HG02798 (cell line): ENCODE results near the gene PSMB1.
"Not testable (repeated sequence)": the region's sequence is repeated elsewhere in the genome, so short reads cannot be mapped to it uniquely, and the experiment has no call there.

Experiments
- ATAC-seq: cut with Tn5 transposase; IDR thresholded peaks from one replicate; pipeline ENCODE4 v1.9.1; 2021; ENCODE audit warnings: mild to moderate bottlenecking; ENCODE audit not compliant: unreplicated experiment, poor library complexity

The PSMB1 gene

GRCh38 chr6:170536671-170537070 lies 16.4 kb downstream of the PSMB1 start:
- no peak for ATAC-seq

GRCh38 chr6:170535004-170535403 lies 18.1 kb downstream of the PSMB1 start:
- no peak for ATAC-seq

DNA sequence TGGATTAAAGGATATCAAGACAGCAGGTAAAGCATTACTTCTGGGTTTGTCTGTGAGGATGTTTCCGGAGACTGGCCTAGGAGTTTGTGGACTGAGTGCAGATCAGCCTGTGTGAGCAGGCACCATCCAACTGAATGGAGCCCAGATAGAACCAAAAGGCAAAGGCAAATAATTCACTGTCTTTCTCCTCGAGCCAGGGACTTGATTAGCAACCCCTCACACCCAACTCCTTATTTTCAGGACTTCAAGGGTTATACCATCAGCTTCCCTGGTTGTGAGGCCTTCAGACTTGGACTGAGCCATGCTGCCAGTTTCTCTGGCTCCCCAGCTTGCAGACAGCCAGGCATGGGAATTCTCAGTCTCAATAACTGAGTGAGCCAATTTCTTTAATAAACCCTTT lies 19.3 kb downstream of the PSMB1 start:
- ATAC-seq = no peak

DNA sequence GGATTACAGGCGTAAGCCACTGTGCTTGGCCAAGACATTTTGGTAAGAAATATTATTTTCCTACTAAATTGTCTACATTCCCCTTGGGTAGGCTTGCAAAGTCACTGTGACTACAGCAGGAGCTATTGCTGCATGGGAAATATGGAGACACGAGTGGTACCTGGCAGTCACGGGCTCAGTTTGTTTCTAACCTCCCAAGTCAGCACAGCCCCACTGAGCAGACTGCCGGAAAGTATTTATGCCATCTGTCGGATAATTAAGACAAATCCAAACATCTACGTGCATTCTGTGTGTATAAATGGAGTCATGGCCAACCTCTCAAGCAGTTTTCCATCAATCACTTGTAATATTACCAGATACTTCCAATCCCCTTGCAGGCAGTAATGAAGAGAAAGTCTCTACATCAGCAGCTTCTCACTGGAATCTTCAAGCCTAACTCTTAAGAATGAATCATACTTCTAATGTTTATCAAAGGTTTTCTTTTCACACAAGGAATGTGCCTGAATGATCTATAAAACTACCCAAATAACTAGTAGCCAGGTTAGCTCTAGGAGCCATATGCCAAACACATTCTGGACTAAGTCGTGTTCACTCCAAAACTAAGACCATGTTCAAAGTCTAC lies 20.1 kb downstream of the PSMB1 start:
- ATAC-seq = no peak

DNA sequence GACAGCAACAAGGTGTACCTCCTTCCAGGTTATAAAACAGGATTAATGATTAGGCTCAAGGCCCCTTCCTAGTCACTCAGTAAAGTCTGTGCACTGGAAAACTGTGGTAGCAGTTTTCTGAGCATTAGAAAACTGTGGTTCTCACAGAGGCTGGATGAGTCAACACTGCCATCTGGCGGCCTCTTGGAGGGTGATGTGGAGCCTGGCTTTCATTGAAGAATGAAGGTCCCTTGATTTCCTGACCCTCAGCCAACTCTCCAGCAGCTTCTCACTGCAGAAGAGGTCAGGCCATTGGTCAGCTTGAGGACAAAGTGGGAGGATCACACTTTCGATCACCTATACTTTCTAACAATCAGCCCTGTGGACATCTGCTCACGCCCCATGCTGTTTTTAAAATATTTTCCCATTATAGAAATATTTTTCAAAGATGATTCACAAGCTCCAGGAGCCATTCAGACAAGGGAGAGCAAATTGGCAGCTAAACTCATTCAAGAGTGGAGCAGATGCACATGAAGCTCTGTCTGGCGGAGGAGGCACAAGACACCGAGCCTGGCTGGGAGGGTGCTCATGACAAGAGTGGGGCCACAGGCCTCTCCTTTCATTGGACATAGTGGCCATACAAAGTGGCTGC lies 23.2 kb downstream of the PSMB1 start:
- peak; percentile 78 for ATAC-seq

- not testable (repeated sequence) for ATAC-seq
Observed at GRCh38 chr6:170527995-170528394, 25.1 kb downstream of the PSMB1 start.

GRCh38 chr6:170525795-170526194 lies 27.3 kb downstream of the PSMB1 start:
- ATAC-seq = no peak

DNA sequence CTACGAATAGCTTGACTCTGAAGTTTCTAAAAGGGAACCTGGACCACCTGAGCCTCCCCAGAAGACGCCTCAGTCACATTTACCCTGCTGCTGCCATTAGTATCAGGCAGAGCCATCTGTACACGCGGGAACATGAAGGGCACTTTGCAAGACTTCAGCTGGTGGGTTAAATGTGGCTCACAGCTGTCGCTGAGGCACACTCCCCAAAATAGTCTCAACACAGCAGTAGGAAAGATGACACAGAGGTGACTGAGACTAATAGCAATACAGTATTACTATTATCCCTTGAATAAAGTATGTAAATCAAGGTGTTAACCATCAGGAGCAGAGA lies 29.0 kb downstream of the PSMB1 start:
- no peak for ATAC-seq

- no peak for ATAC-seq
Observed at GRCh38 chr6:170523256-170524171, 29.6 kb downstream of the PSMB1 start.

GRCh38 chr6:170522565-170523183 lies 30.4 kb downstream of the PSMB1 start:
- no peak for ATAC-seq

GRCh38 chr6:170516783-170517616 lies 36.1 kb downstream of the PSMB1 start:
- ATAC-seq = peak; percentile 93

DNA sequence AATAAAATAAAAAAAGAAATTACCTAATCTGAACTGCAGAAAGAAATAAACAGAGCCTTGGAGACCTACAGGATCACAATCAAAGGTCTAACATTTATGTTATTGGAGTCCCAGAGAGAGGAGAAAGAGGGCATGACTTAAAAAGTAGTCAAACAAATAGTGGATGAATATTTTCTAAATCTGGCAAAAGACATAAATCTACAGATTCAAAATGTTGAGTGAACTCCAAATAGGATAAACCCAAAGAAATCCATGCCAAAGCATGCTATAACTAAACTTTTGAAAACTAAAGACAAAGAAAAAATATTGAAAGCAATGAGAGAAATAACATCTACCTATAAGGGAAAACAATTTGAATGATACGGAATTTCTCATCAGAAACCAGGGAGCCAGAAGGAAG lies 38.2 kb downstream of the PSMB1 start:
- ATAC-seq = no peak

DNA sequence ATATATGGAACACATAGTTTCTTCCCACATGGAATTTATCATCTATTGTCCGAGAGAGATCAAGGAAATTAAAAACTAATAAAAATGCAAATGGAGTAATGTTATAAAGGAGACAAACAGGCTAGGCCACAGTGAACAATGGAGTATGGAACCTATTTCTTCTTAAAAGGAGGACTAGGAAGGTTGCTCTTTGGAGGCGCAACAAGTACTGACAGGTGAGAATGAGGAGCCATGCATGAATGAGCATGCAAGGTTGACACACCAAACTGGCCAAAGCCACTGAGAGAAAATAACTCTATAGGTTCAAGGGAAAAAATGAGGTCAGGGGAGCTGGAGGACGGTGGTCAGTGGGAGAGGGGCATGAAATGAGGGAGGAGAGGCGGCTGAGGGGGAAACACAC lies 40.9 kb downstream of the PSMB1 start:
- ATAC-seq = no peak

DNA sequence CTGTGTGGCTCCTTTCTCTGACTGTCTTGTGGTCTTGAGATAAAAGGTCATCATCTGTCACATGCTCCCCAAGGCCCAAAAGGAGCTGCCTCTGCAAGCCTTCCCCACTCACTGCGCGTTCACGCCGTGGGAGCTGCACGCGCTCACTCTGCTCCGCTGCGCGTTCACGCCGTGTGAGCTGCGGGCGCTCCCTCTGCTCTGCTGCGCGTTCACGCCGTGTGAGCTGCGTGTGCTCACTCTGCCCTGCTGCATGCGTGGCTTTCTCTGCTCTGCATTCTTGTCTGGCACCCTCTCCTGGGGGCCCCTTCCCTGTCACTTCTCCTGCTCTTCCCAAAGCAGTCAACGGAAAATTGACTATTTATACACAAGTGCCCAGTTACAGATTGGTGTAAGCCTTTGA lies 42.5 kb downstream of the PSMB1 start:
- ATAC-seq = no peak

- no peak for ATAC-seq
Observed at GRCh38 chr6:170509723-170510018, 43.4 kb downstream of the PSMB1 start.

DNA sequence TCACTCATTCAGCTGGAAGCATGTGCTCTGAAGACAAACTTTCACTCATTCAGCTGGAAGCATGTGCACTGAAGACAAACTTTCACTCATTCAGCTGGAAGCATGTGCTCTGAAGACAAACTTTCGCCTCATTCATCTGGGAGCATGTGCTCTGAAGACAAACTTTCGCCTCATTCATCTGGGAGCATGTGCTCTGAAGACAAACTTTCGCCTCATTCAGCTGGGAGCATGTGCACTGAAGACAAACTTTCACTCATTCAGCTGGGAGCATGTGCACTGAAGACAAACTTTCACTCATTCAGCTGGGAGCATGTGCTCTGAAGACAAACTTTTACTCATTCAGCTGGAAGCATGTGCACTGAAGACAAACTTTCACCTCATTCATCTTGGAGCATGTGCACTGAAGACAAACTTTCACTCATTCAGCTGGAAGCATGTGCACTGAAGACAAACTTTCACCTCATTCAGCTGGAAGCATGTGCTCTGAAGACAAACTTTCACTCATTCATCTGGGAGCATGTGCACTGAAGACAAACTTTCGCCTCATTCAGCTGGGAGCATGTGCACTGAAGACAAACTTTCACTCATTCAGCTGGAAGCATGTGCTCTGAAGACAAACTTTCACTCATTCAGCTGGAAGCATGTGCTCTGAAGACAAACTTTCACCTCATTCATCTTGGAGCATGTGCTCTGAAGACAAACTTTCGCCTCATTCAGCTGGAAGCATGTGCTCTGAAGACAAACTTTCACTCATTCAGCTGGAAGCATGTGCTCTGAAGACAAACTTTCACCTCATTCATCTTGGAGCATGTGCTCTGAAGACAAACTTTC lies 44.0 kb downstream of the PSMB1 start:
- ATAC-seq = not testable (repeated sequence)

DNA sequence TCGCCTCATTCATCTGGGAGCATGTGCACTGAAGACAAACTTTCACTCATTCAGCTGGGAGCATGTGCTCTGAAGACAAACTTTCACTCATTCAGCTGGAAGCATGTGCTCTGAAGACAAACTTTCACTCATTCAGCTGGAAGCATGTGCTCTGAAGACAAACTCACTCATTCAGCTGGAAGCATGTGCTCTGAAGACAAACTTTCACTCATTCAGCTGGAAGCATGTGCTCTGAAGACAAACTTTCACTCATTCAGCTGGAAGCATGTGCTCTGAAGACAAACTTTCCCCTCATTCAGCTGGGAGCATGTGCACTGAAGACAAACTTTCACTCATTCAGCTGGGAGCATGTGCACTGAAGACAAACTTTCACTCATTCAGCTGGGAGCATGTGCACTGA lies 44.8 kb downstream of the PSMB1 start:
- ATAC-seq = not testable (repeated sequence)

DNA sequence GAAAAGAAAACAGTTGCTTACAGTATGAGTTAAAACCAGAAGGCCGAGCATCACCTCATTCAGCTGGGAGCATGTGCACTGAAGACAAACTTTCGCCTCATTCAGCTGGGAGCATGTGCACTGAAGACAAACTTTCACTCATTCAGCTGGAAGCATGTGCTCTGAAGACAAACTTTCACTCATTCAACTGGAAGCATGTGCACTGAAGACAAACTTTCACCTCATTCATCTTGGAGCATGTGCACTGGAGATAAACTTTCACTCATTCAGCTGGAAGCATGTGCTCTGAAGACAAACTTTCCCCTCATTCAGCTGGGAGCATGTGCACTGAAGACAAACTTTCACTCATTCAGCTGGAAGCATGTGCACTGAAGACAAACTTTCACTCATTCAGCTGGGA lies 45.4 kb downstream of the PSMB1 start:
- not testable (repeated sequence) for ATAC-seq

DNA sequence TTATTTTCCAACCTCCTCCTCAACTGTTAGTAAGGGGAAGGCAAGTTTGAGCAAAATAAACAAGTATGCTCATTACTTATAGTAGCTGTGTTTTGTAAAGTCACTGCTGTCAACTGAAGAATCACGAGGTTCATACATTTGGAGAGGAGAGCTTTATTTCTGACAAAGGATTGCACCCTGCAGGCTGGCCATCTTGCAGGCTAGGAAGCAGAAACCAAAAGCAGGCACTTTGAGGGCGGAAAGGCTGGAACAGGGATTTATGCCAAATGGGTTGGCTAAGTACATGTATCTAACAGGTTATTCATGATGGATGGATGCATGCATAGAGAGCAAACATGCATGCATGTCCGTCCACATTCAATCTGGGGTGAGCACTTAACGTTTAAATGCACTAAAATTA lies 46.7 kb downstream of the PSMB1 start:
- no peak for ATAC-seq
